GM18909 (cell line): Measurements from ENCODE around the gene GLIPR2.
"Not testable (repeated sequence)": the region's sequence is repeated elsewhere in the genome, so short reads cannot be mapped to it uniquely, and the experiment has no call there.

ENCODE experiments used
- ATAC-seq: cut with Tn5 transposase; IDR thresholded peaks from one replicate; pipeline ENCODE4 v1.9.1; 2021; ENCODE audit warnings: mild to moderate bottlenecking; ENCODE audit not compliant: unreplicated experiment, poor library complexity

Gene GLIPR2

GRCh38 chr9:36160126-36160525 lies 23.6 kb downstream of the GLIPR2 start:
- not testable (repeated sequence) for ATAC-seq

- ATAC-seq = no peak
Measured at GRCh38 chr9:36161187-36161586, 24.7 kb downstream of the GLIPR2 start.

GRCh38 chr9:36162211-36162738 lies 25.7 kb downstream of the GLIPR2 start:
- ATAC-seq = no peak

- no peak for ATAC-seq
Measured at GRCh38 chr9:36163049-36163785, 26.7 kb downstream of the GLIPR2 start.

- ATAC-seq = no peak
Measured at GRCh38 chr9:36163786-36164170, 27.2 kb downstream of the GLIPR2 start.

GRCh38 chr9:36164372-36164771 lies 27.8 kb downstream of the GLIPR2 start:
- ATAC-seq = no peak

GRCh38 chr9:36164989-36165388 lies 28.5 kb downstream of the GLIPR2 start:
- no peak for ATAC-seq

GRCh38 chr9:36165826-36166167 lies 29.3 kb downstream of the GLIPR2 start:
- ATAC-seq = no peak

GRCh38 chr9:36166168-36166927 lies 29.8 kb downstream of the GLIPR2 start:
- peak; percentile 89 for ATAC-seq

GRCh38 chr9:36169166-36169565 lies 32.6 kb downstream of the GLIPR2 start, which contains the start of gene CCIN:
CCIN (plus strand) TSS chr9:36169388; CDS start chr9:36169503, 115 bp downstream.
- no peak for ATAC-seq

GRCh38 chr9:36169708-36170107 lies 33.2 kb downstream of the GLIPR2 start:
- no peak for ATAC-seq

- ATAC-seq = no peak
Measured at GRCh38 chr9:36170531-36170930, 34.0 kb downstream of the GLIPR2 start.

- no peak for ATAC-seq
Measured at GRCh38 chr9:36173861-36174260, 37.3 kb downstream of the GLIPR2 start.

GRCh38 chr9:36174271-36174670 lies 37.7 kb downstream of the GLIPR2 start:
- no peak for ATAC-seq

- ATAC-seq = no peak
Measured at GRCh38 chr9:36174731-36175130, 38.2 kb downstream of the GLIPR2 start.

GRCh38 chr9:36175209-36175608 lies 38.7 kb downstream of the GLIPR2 start:
- not testable (repeated sequence) for ATAC-seq

GRCh38 chr9:36176496-36176895 lies 40.0 kb downstream of the GLIPR2 start:
- not testable (repeated sequence) for ATAC-seq

- no peak for ATAC-seq
Measured at GRCh38 chr9:36177571-36177970, 41.0 kb downstream of the GLIPR2 start.

- not testable (repeated sequence) for ATAC-seq
Measured at GRCh38 chr9:36180243-36180642, 43.7 kb downstream of the GLIPR2 start.

GRCh38 chr9:36187414-36187813 lies 50.9 kb downstream of the GLIPR2 start:
- no peak for ATAC-seq

GRCh38 chr9:36188212-36188611 lies 51.7 kb downstream of the GLIPR2 start:
- ATAC-seq = no peak
